Epidermal melanocyte (primary cell): Measurements from ENCODE around the gene KCNJ5.
"Not testable (repeated sequence)": the region's sequence is repeated elsewhere in the genome, so short reads cannot be mapped to it uniquely, and the experiment has no call there.

Experiments
- DNase-seq: peaks from one replicate; pipeline ENCODE4 v3.0.0; 2011; ENCODE audit warnings: low spot score; ENCODE audit not compliant: insufficient read length

KCNJ5 gene

GRCh38 chr11:128913806-128914205 is 22.6 kb downstream of the KCNJ5 start:
- DNase-seq, result no peak

GRCh38 chr11:128914216-128915148 is 23.3 kb downstream of the KCNJ5 start:
- no peak for DNase-seq

GRCh38 chr11:128915149-128915521 is 24.0 kb downstream of the KCNJ5 start:
- no peak for DNase-seq

GRCh38 chr11:128916037-128916572 is 24.9 kb downstream of the KCNJ5 start:
- DNase-seq, result no peak

- no peak for DNase-seq
These were observed 25.5 kb downstream of the KCNJ5 start for GRCh38 chr11:128916681-128917080.

GRCh38 chr11:128917144-128917724 is 26.1 kb downstream of the KCNJ5 start:
- no peak for DNase-seq

- no peak for DNase-seq
These were observed 28.1 kb downstream of the KCNJ5 start for GRCh38 chr11:128919216-128919615.

- DNase-seq, result not testable (repeated sequence)
These were observed 28.5 kb downstream of the KCNJ5 start for GRCh38 chr11:128919635-128920034.

- DNase-seq, result no peak
These were observed 29.5 kb downstream of the KCNJ5 start for GRCh38 chr11:128920666-128921065.

GRCh38 chr11:128921793-128922192 is 30.6 kb downstream of the KCNJ5 start:
- DNase-seq, result no peak

- DNase-seq, result no peak
These were observed 32.9 kb downstream of the KCNJ5 start for GRCh38 chr11:128924104-128924503.

- DNase-seq, result no peak
These were observed 33.5 kb downstream of the KCNJ5 start for GRCh38 chr11:128924510-128925249.

- DNase-seq, result no peak
These were observed 34.1 kb downstream of the KCNJ5 start for GRCh38 chr11:128925250-128925600.

- no peak for DNase-seq
These were observed 34.8 kb downstream of the KCNJ5 start for GRCh38 chr11:128926000-128926399.

GRCh38 chr11:128926437-128927107 is 35.4 kb downstream of the KCNJ5 start:
- no peak for DNase-seq

GRCh38 chr11:128927108-128927461 is 35.9 kb downstream of the KCNJ5 start:
- no peak for DNase-seq

- no peak for DNase-seq
These were observed 36.7 kb downstream of the KCNJ5 start for GRCh38 chr11:128927683-128928336.

- DNase-seq, result no peak
These were observed 37.2 kb downstream of the KCNJ5 start for GRCh38 chr11:128928400-128928799.

- no peak for DNase-seq
These were observed 38.3 kb downstream of the KCNJ5 start for GRCh38 chr11:128929468-128929867.

- no peak for DNase-seq
These were observed 38.8 kb downstream of the KCNJ5 start for GRCh38 chr11:128929991-128930390.

- DNase-seq, result no peak
These were observed 39.9 kb downstream of the KCNJ5 start for GRCh38 chr11:128931066-128931465.
